Medulla oblongata (tissue), 1 donor: ENCODE results near the gene HNF1A.

Experiments
- DNase-seq: peaks from one replicate; pipeline ENCODE4 v3.0.0-alpha.2; 2015; ENCODE audit errors: extremely low spot score

The HNF1A gene

DNA sequence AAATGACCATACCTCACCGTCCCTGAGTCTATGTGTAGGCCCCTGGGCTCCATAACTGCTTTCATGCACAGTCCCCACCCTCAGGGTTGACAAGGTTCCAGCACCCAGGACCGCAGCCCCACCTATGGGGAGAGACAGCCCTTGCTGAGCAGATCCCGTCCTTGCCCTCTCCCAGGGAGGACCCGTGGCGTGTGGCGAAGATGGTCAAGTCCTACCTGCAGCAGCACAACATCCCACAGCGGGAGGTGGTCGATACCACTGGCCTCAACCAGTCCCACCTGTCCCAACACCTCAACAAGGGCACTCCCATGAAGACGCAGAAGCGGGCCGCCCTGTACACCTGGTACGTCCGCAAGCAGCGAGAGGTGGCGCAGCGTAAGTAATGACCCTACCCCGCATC, 10.3 kb downstream of the HNF1A start:
- DNase-seq: no peak

DNA sequence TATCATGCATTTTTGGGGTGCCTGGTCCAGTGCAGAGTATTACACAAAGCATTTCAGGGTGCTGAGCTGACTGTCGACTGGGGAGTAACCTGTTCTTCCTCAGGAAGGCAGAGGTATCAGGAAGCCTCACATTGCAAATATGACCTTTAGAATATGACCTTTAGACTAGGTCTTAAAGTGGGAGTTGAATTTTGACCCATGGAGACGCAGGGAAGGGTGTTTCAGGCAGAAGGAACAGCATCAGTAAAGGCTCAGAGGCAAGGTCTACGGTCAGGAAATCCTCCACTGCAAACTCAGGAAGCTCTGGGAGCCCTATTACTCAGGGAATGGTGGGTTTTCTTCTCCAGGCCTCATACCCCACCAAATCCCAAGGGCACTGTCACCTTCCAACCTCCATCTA, 11.3 kb downstream of the HNF1A start:
- DNase-seq: no peak

GRCh38 chr12:120990487-120991055, 12.2 kb downstream of the HNF1A start:
- no peak for DNase-seq

DNA sequence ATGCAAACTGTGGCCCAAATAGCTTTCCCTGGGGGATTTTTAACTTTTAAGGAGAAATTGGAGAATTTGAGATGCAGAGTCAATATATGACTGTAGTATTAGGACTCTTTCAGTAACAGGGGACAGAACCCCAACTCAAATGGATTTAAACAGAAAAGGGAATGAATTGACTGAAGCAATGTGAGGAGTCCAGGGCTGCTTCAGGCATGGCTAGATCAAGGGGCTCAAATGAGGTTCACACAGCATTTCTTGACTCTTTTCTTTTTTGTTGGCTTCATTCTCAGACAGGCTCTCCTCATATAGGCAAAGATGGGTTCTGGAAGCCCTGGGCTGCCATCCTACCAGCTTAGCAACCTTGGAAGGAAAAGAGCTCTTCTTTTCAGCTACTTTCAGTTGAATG, 13.6 kb downstream of the HNF1A start:
- DNase-seq: no peak

DNA sequence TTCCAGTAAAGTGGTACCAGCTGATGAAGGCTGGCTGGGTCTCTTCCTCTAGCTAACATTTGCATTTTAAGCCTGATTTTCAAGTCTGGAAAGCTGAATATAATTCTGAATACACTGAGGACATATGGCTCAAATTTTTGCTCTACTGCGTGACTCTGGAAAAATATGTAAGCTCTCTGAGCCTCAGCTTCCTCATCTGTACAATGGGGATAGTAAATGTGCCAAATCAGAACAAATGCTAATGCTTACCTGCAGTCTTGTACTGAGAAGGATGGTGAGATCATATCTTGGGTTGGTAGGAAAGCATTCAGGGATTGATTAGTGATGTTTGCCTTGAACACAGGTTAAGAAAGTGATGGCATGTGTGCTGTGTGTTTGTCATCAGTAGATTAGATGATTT, 14.6 kb downstream of the HNF1A start:
- DNase-seq: no peak

GRCh38 chr12:120993496-120993895, 15.2 kb downstream of the HNF1A start:
- no peak for DNase-seq

DNA sequence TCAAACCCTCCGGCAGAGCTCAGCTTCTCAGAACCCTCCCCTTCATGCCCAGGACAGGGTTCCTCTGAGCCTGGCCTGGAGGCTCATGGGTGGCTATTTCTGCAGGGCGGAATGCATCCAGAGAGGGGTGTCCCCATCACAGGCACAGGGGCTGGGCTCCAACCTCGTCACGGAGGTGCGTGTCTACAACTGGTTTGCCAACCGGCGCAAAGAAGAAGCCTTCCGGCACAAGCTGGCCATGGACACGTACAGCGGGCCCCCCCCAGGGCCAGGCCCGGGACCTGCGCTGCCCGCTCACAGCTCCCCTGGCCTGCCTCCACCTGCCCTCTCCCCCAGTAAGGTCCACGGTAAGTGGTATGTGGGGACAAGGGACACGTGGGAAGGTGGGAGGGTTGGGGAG, 15.7 kb downstream of the HNF1A start:
- DNase-seq: no peak

DNA sequence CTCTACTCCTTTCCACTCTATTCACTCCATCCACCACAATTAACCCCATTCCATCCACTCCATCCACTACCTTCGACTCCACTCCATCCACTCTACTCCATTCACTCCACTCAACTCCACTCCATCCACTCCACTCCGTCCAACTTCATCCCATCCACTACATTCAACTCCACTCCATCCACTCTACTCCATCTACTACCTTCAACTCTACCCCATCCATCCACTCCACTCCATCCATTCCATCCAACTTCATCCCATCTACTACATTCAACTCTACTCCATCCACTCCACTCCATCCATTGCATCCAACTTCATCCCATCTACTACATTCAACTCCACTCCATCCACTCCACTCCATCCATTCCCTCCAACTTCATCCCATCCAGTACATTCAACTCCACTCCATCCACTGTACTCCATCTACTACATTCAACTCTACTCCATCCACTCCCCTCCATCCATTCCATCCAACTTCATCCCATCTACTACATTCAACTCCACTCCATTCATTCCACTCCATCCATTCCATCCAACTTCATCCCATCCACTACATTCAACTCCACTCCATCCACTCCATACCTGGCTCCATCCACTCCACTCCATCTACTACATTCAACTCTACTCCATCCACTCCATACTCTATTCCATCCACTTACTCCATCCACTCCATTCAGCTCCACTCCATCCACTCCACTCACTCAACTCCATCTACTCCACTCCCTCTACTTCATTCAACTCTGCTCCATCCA, 16.4 kb downstream of the HNF1A start:
- DNase-seq: no peak

DNA sequence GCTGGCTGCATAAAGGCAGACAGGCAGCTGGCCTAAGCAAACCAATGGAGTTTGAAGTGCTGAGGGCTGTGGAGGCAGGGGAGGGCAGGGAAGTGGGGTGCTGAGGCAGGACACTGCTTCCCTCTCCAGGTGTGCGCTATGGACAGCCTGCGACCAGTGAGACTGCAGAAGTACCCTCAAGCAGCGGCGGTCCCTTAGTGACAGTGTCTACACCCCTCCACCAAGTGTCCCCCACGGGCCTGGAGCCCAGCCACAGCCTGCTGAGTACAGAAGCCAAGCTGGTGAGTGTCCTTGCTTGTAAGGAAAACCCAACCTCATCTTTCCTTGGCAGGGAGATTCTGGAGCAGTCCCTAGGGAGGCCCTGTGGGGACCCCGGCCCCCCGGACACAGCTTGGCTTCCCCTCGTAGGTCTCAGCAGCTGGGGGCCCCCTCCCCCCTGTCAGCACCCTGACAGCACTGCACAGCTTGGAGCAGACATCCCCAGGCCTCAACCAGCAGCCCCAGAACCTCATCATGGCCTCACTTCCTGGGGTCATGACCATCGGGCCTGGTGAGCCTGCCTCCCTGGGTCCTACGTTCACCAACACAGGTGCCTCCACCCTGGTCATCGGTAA, 17.9 kb downstream of the HNF1A start:
- no peak for DNase-seq

DNA sequence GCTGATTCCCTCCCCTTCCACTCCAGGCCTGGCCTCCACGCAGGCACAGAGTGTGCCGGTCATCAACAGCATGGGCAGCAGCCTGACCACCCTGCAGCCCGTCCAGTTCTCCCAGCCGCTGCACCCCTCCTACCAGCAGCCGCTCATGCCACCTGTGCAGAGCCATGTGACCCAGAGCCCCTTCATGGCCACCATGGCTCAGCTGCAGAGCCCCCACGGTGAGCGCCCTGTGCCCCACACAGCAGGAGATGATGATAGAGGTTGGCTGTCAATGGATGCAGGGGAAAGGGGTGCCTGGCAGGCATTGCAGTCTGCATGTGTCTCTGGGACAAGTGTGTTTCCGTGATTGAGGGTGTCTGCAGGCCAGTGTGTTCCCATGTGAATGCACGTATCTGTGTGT, 19.1 kb downstream of the HNF1A start:
- DNase-seq: no peak

- no peak for DNase-seq
Measured at GRCh38 chr12:120998435-120998834, 20.1 kb downstream of the HNF1A start.

DNA sequence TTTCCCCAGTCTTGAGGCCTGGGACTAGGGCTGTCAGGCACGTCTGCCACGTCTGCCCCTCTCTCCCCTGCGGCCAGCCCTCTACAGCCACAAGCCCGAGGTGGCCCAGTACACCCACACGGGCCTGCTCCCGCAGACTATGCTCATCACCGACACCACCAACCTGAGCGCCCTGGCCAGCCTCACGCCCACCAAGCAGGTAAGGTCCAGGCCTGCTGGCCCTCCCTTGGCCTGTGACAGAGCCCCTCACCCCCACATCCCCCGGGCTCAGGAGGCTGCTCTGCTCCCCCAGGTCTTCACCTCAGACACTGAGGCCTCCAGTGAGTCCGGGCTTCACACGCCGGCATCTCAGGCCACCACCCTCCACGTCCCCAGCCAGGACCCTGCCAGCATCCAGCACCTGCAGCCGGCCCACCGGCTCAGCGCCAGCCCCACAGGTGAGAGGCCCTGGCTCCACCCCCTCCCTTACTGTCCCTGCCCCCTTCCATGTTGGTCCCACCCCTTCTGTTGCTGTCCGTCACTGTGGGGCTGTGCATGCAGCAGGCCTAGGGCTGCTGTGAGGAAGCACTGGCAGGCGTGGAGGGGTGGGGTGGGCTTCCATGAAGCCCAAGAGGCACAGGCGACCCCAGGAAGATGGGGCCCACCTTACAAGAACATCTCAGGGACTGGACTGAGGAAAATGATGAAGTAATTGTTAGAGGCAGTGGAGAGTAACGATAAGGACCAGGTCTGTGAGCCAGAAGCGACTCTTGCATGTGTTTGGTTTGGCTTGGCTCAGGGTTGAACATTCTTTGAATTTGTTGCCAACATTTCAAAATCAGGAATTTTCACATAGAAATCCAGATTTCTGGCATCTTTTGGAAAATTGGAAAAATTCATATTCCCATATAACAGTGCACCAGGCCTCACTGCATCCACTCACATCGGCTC, 21.1 kb downstream of the HNF1A start:
- no peak for DNase-seq

- DNase-seq: no peak
Measured at GRCh38 chr12:121000530-121000929, 22.2 kb downstream of the HNF1A start.

DNA sequence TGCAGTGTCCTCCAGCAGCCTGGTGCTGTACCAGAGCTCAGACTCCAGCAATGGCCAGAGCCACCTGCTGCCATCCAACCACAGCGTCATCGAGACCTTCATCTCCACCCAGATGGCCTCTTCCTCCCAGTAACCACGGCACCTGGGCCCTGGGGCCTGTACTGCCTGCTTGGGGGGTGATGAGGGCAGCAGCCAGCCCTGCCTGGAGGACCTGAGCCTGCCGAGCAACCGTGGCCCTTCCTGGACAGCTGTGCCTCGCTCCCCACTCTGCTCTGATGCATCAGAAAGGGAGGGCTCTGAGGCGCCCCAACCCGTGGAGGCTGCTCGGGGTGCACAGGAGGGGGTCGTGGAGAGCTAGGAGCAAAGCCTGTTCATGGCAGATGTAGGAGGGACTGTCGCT, 22.7 kb downstream of the HNF1A start:
- DNase-seq: no peak

DNA sequence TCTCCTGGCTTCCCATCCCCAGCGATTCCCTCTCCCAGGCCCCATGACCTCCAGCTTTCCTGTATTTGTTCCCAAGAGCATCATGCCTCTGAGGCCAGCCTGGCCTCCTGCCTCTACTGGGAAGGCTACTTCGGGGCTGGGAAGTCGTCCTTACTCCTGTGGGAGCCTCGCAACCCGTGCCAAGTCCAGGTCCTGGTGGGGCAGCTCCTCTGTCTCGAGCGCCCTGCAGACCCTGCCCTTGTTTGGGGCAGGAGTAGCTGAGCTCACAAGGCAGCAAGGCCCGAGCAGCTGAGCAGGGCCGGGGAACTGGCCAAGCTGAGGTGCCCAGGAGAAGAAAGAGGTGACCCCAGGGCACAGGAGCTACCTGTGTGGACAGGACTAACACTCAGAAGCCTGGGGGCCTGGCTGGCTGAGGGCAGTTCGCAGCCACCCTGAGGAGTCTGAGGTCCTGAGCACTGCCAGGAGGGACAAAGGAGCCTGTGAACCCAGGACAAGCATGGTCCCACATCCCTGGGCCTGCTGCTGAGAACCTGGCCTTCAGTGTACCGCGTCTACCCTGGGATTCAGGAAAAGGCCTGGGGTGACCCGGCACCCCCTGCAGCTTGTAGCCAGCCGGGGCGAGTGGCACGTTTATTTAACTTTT, 23.6 kb downstream of the HNF1A start:
- no peak for DNase-seq

- DNase-seq: no peak
Measured at GRCh38 chr12:121003650-121004049, 25.3 kb downstream of the HNF1A start.

- no peak for DNase-seq
Measured at GRCh38 chr12:121004253-121004815, 26.0 kb downstream of the HNF1A start.

DNA sequence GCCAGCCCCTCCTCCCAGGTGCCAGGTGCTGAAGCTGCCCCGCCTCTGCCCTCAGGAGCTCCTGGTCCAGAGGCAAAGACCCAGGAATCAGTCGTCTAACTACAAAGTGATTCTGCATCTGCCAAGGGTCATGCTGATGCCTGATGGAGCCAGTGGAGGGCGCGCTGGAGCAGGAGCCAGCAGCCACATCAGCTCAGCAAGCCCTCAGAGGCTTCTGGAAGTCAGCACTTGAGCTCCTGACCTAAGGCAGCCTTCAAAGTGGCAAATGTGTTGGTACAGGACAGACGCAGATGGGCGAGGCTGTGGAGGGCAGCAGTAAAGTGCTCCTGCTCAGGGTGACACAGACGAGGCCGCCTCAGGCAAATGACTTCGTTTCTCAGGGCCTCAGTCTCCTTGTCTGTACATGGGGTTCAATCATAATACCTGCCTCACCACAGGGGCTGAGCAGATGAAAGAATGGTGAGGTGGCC, 27.0 kb downstream of the HNF1A start:
- DNase-seq: peak; percentile 8

GRCh38 chr12:121008347-121009098, 30.2 kb downstream of the HNF1A start:
- no peak for DNase-seq

DNA sequence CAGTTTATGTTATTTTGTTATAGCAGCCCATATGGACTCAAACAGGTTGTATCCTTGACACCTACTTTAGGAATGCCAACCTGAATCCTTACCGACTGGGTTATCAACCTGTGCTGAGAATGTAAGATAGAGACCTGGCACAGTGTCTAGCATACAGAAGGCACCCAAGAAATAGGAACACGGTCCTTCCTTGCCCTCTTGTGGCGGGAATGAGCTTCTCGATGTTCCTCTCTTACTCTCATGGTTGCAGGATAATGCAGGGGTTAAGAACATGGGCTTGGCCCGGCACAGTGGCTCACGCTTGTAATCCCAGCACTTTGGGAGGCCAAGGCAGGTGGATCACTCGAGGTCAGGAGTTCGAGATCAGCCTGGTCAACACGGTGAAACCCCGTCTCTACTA, 31.4 kb downstream of the HNF1A start:
- DNase-seq: peak; percentile 16

DNA sequence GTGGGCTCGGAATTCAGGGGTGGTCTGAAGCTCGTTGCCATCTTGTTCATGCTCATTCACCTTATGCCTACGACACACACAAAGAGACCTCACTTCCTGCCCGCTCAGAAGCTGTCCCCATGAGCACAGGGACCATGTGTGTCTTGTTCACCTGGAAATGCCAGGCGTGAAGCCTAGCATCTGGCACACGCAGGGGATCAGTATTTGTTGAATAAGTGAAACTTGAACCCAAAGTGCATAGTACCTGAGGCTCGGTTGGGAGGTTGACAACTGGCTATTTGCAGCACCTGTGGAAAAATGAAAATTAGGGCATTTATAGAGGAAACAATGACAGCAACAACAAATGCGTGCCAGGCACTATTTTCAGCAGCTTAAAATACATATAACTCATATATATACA, 32.5 kb downstream of the HNF1A start:
- DNase-seq: no peak
